Measurements from ENCODE around the gene FSTL4. TPM values are rescaled to one million over a fixed set of nuclear protein-coding genes. Genes with fewer than 3 reads are reported as not detected.

The FSTL4 gene
- total RNA-seq, 2 donors from 2014 or later, result 4.5 to 10.1 TPM

DNA sequence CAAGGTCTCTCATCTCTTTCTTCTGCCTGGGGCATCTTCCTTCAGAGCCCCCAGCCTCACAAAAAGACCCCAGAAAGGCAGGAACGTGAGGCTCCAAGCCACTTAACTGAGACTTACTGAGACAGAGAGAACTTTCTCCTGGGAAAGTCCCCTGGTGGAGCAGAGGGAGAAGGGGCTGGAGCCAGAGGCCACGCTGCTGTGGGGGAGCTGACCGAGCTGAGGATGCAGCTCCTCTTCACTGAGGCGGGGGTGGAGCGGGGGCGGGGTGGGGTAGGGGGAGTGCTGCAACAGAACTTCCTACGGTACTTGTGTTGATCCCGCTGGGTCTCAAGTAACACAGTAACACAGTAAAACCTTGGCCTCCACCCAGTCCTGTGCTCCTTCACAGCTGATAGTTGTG, 204.0 kb downstream of the FSTL4 start:
- Histone ChIP-seq H3K27ac (no peak overlapping the region), H3K9me3 (no peaks in the 10 kb centered on the region), H3K4me1 (replicated peaks) (no peaks in the 10 kb centered on the region), H3K36me3 (no peaks in the 10 kb centered on the region), H3K27me3 (replicated peaks; ENCODE audit: insufficient read depth) (no peaks in the 10 kb centered on the region), H3K4me3 (no peak overlapping the region)
- intact Hi-C loops (cut with DNase I), result no loop called here
- DNase-seq (ENCODE audit: low spot score), result no peak
- TF ChIP-seq, protein P1, sequence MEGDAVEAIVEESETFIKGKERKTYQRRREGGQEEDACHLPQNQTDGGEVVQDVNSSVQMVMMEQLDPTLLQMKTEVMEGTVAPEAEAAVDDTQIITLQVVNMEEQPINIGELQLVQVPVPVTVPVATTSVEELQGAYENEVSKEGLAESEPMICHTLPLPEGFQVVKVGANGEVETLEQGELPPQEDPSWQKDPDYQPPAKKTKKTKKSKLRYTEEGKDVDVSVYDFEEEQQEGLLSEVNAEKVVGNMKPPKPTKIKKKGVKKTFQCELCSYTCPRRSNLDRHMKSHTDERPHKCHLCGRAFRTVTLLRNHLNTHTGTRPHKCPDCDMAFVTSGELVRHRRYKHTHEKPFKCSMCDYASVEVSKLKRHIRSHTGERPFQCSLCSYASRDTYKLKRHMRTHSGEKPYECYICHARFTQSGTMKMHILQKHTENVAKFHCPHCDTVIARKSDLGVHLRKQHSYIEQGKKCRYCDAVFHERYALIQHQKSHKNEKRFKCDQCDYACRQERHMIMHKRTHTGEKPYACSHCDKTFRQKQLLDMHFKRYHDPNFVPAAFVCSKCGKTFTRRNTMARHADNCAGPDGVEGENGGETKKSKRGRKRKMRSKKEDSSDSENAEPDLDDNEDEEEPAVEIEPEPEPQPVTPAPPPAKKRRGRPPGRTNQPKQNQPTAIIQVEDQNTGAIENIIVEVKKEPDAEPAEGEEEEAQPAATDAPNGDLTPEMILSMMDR (IDR thresholded peaks at IDR 0.05), result no peak
- TF ChIP-seq POLR2AphosphoS5 (IDR thresholded peaks at IDR 0.05), result no peak
- no peak for TF ChIP-seq POLR2A (IDR thresholded peaks at IDR 0.05)
- 58% methylated on average over 8 of the region's 8 CpGs for WGBS

GRCh38 chr5:133406977-133407632, 205.2 kb downstream of the FSTL4 start:
- H3K27ac ChIP-seq, result no peak overlapping the region

GRCh38 chr5:133406208-133406976, 205.9 kb downstream of the FSTL4 start:
- H3K4me1 ChIP-seq (replicated peaks), result no peaks in the 10 kb centered on the region
- TF ChIP-seq, protein P1 (IDR thresholded peaks at IDR 0.05), result no peak
- TF ChIP-seq POLR2AphosphoS5 (IDR thresholded peaks at IDR 0.05) (no peak), POLR2A (IDR thresholded peaks at IDR 0.05) (no peak)
- no peak overlapping the region for H3K4me3 ChIP-seq
- no peak overlapping the region for H3K27ac ChIP-seq
- H3K27me3 ChIP-seq (replicated peaks; ENCODE audit: insufficient read depth), result no peaks in the 10 kb centered on the region
- intact Hi-C loops (cut with DNase I), result no loop called here
- 93% methylated on average over 4 of the region's 4 CpGs for WGBS
- no peaks in the 10 kb centered on the region for H3K9me3 ChIP-seq
- DNase-seq (ENCODE audit: low spot score), result no peak
- no peaks in the 10 kb centered on the region for H3K36me3 ChIP-seq

More at GRCh38 chr5:133406977-133407632, 205.2 kb downstream of the FSTL4 start:
- no peak for DNase-seq (ENCODE audit: low spot score)
- TF ChIP-seq, protein P1 (IDR thresholded peaks at IDR 0.05), result no peak
- H3K4me1 ChIP-seq (replicated peaks), result no peaks in the 10 kb centered on the region
- intact Hi-C loops (cut with DNase I), result no loop called here
- no peaks in the 10 kb centered on the region for H3K36me3 ChIP-seq
- WGBS, result 50% methylated on average over 1 of the region's 1 CpG
- no peaks in the 10 kb centered on the region for H3K27me3 ChIP-seq (replicated peaks; ENCODE audit: insufficient read depth)
- H3K4me3 ChIP-seq, result no peak overlapping the region
- no peaks in the 10 kb centered on the region for H3K9me3 ChIP-seq

GRCh38 chr5:133405275-133406034, 206.9 kb downstream of the FSTL4 start:
- Histone ChIP-seq H3K27ac (no peak overlapping the region), H3K36me3 (no peaks in the 10 kb centered on the region), H3K27me3 (replicated peaks; ENCODE audit: insufficient read depth) (no peaks in the 10 kb centered on the region), H3K9me3 (no peaks in the 10 kb centered on the region), H3K4me3 (no peak overlapping the region), H3K4me1 (replicated peaks) (no peaks in the 10 kb centered on the region)
- 90% methylated on average over 17 of the region's 17 CpGs for WGBS
- TF ChIP-seq POLR2A (IDR thresholded peaks at IDR 0.05), result no peak
- no peak for TF ChIP-seq POLR2AphosphoS5 (IDR thresholded peaks at IDR 0.05)
- TF ChIP-seq, protein P1 (IDR thresholded peaks at IDR 0.05), result no peak
- no peak for DNase-seq (ENCODE audit: low spot score)
- intact Hi-C loops (cut with DNase I), result no loop called here

All from prostate gland (tissue), 2 donors.